Nephron progenitor cell (in vitro differentiated cells): Measurements from ENCODE around the gene ARFGEF3.

Experiments used
- DNase-seq: peaks from one replicate; pipeline ENCODE4 v3.0.0; 2021
- H3K27ac Mint-ChIP-seq: 2 replicates; pipeline ENCODE4 v1.8.0; 2021; ENCODE audit warnings: mild to moderate bottlenecking, moderate library complexity, mixed read lengths
- H3K27me3 Mint-ChIP-seq: 2 replicates; pipeline ENCODE4 v1.8.0; 2021; ENCODE audit warnings: mild to moderate bottlenecking, low read depth, mixed read lengths; ENCODE audit not compliant: poor library complexity
- H3K36me3 Mint-ChIP-seq: 2 replicates; pipeline ENCODE4 v1.8.0; 2021; ENCODE audit warnings: low read depth, mixed read lengths
- H3K4me1 Mint-ChIP-seq: 2 replicates; pipeline ENCODE4 v1.8.0; 2021; ENCODE audit warnings: mixed read lengths
- H3K4me3 Mint-ChIP-seq: 2 replicates; pipeline ENCODE4 v1.8.0; 2021; ENCODE audit warnings: mild to moderate bottlenecking, moderate library complexity, mixed read lengths
- H3K9me3 Mint-ChIP-seq: 2 replicates; pipeline ENCODE4 v1.8.0; 2021; ENCODE audit warnings: mild to moderate bottlenecking, moderate library complexity, mixed read lengths
- CTCF ChIP-seq: fragments of 200-600 bp; sonication (generic); IDR thresholded peaks from 2 replicates; pipeline ENCODE4 v1.5.0; 2021; ENCODE audit warnings: antibody characterized with exemption

The ARFGEF3 gene

GRCh38 chr6:138246650-138247440, 85.1 kb downstream of the ARFGEF3 start:
- H3K4me3 Mint-ChIP-seq, result no peak overlapping the region
- H3K36me3 Mint-ChIP-seq, result no peaks in the 10 kb centered on the region
- DNase-seq, result no peak
- no peak for TF ChIP-seq CTCF
- peaks cover 18% of the 10 kb centered on the region for H3K27me3 Mint-ChIP-seq
- no peaks in the 10 kb centered on the region for H3K9me3 Mint-ChIP-seq
- no peak overlapping the region for H3K27ac Mint-ChIP-seq
- peaks cover 12% of the 10 kb centered on the region for H3K4me1 Mint-ChIP-seq

GRCh38 chr6:138248011-138248410, 86.3 kb downstream of the ARFGEF3 start:
- TF ChIP-seq CTCF, result no peak
- H3K36me3 Mint-ChIP-seq, result no peaks in the 10 kb centered on the region
- H3K27me3 Mint-ChIP-seq, result peaks cover 14% of the 10 kb centered on the region
- no peak overlapping the region for H3K4me3 Mint-ChIP-seq
- no peak for DNase-seq
- no peaks in the 10 kb centered on the region for H3K9me3 Mint-ChIP-seq
- H3K4me1 Mint-ChIP-seq, result peaks cover 12% of the 10 kb centered on the region
- no peak overlapping the region for H3K27ac Mint-ChIP-seq

- no peak overlapping the region for H3K27ac Mint-ChIP-seq
- no peak for DNase-seq
- H3K4me3 Mint-ChIP-seq, result no peak overlapping the region
- no peaks in the 10 kb centered on the region for H3K36me3 Mint-ChIP-seq
- peaks cover 12% of the 10 kb centered on the region for H3K4me1 Mint-ChIP-seq
- no peaks in the 10 kb centered on the region for H3K9me3 Mint-ChIP-seq
- H3K27me3 Mint-ChIP-seq, result peaks cover 16% of the 10 kb centered on the region
- no peak for TF ChIP-seq CTCF
These were observed 87.1 kb downstream of the ARFGEF3 start for GRCh38 chr6:138248878-138249277.

GRCh38 chr6:138250053-138250452, 88.3 kb downstream of the ARFGEF3 start:
- DNase-seq, result no peak
- Mint-ChIP-seq H3K27ac (no peak overlapping the region), H3K4me3 (no peak overlapping the region), H3K9me3 (no peaks in the 10 kb centered on the region), H3K27me3 (peaks cover 17% of the 10 kb centered on the region), H3K36me3 (no peaks in the 10 kb centered on the region), H3K4me1 (peaks cover 12% of the 10 kb centered on the region)
- TF ChIP-seq CTCF, result no peak

GRCh38 chr6:138250513-138251247, 88.9 kb downstream of the ARFGEF3 start:
- no peak for DNase-seq
- Mint-ChIP-seq H3K4me1 (peaks cover 12% of the 10 kb centered on the region), H3K4me3 (no peak overlapping the region), H3K36me3 (no peaks in the 10 kb centered on the region), H3K27me3 (peaks cover 17% of the 10 kb centered on the region), H3K27ac (no peak overlapping the region), H3K9me3 (no peaks in the 10 kb centered on the region)
- no peak for TF ChIP-seq CTCF
